ENCODE measurements around the gene UBE2I. TPM values are rescaled to one million over a fixed set of nuclear protein-coding genes. Genes with fewer than 3 reads are reported as not detected.

UBE2I gene
- total RNA-seq, 4 donors from 2014 or later = 28.9 to 80.4 (median 41.7) TPM

DNA sequence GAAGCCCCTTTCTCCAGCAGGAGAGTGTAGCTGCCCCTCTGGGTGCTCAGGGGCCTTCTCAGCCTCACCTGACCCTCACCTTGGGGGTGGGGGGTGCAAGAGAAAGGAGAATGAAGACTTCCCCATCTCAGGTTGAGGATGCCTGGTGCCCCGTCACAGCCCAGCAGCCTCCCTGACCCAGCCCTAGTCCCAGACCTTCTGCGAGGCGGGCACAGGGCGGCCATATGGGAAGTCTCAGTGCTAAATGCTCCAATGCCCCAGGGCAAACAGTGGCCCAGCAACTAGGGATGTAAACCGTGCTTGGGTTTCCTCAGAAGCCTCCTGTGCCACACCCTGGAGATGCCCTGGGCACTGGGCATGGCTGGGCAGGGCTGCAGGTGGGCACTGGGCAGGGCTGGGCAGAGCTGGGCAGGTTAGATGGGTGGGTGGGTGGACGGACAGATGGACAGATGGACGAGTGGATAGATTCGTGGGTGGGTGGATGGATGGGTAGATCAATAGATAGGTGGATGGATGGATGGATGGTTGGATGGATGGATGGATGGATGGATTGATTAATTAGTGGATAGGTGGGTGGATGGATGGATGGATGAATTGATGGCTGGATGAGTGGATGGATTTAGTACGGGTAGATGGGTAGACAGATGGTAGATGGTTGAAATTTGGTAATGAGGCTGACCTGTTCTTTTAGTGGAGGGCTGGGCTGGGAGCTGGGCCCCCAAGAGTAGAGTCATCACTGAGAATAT lies 36.8 kb upstream of the UBE2I start:
- no peak for ATAC-seq
- no peak for TF ChIP-seq CTCF (IDR thresholded peaks at IDR 0.05 in 4 of 5, conservative IDR thresholded peaks at IDR 0.05 in 1 of 5)
- no peak for TF ChIP-seq POLR2A (IDR thresholded peaks at IDR 0.05)
- no peaks in the 10 kb centered on the region for H3K9me3 ChIP-seq

DNA sequence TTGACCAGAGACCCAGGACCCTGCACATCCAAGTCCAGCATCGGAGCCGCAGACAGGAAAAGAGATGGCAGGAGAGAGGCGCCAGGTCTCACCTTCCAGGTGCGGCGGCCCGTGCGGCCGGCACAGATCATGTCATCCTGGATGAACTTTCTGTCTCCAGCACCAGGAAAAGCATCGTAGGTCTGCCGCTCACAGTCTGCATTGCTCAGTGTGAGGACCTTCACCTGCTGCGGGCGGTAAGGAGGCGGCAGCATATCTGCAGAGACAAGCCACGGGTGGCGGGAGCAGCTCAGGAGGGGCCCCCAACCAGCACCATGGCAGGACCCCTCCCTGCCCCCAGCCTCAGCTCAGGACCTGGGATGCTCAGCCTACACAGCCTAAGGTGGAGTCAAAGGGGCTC lies 35.6 kb upstream of the UBE2I start:
- Histone ChIP-seq H3K36me3 (no peaks in the 10 kb centered on the region), H3K27me3 (peaks cover 8 to 15% (median 13%) of the 10 kb centered on the region in 3 donors), H3K9me3 (no peaks in the 10 kb centered on the region), H3K4me3 (no peak overlapping the region), H3K4me1 (no peaks in the 10 kb centered on the region), H3K27ac (no peak overlapping the region)
- in situ Hi-C loops (cut with MboI; ENCODE audit: low sequenced_read_pairs in 4 of 4) (no loop called here), intact Hi-C loops (cut with DNase I; ENCODE audit: low total_unique reads) (no loop called here)
- ATAC-seq = no peak
- no peak for DNase-seq
- no peak for TF ChIP-seq POLR2A (IDR thresholded peaks at IDR 0.05)
- TF ChIP-seq CTCF (IDR thresholded peaks at IDR 0.05 in 4 of 5, conservative IDR thresholded peaks at IDR 0.05 in 1 of 5) = no peak

More for the DNA sequence above, 36.8 kb upstream of the UBE2I start:
- no peaks in the 10 kb centered on the region for H3K4me1 ChIP-seq
- intact Hi-C loops (cut with DNase I; ENCODE audit: low total_unique reads) = no loop called here
- in situ Hi-C loops (cut with MboI; ENCODE audit: low sequenced_read_pairs in 4 of 4) = no loop called here
- H3K27ac ChIP-seq = no peak overlapping the region
- H3K36me3 ChIP-seq = no peaks in the 10 kb centered on the region
- peaks cover 8 to 13% (median 11%) of the 10 kb centered on the region in 3 donors for H3K27me3 ChIP-seq
- no peak for DNase-seq
- no peak overlapping the region for H3K4me3 ChIP-seq

GRCh38 chr16:1274767-1275166 lies 34.7 kb upstream of the UBE2I start:
- Histone ChIP-seq H3K36me3 (no peaks in the 10 kb centered on the region), H3K9me3 (no peaks in the 10 kb centered on the region), H3K4me1 (no peaks in the 10 kb centered on the region), H3K27me3 (peaks cover 12 to 15% (median 13%) of the 10 kb centered on the region in 3 donors), H3K27ac (no peak overlapping the region), H3K4me3 (no peak overlapping the region)
- TF ChIP-seq POLR2A (IDR thresholded peaks at IDR 0.05) (no peak), CTCF (IDR thresholded peaks at IDR 0.05 in 4 of 5, conservative IDR thresholded peaks at IDR 0.05 in 1 of 5) (no peak)
- intact Hi-C loops (cut with DNase I; ENCODE audit: low total_unique reads) (no loop called here), in situ Hi-C loops (cut with MboI; ENCODE audit: low sequenced_read_pairs in 4 of 4) (no loop called here)
- no peak for ATAC-seq
- DNase-seq = no peak

DNA sequence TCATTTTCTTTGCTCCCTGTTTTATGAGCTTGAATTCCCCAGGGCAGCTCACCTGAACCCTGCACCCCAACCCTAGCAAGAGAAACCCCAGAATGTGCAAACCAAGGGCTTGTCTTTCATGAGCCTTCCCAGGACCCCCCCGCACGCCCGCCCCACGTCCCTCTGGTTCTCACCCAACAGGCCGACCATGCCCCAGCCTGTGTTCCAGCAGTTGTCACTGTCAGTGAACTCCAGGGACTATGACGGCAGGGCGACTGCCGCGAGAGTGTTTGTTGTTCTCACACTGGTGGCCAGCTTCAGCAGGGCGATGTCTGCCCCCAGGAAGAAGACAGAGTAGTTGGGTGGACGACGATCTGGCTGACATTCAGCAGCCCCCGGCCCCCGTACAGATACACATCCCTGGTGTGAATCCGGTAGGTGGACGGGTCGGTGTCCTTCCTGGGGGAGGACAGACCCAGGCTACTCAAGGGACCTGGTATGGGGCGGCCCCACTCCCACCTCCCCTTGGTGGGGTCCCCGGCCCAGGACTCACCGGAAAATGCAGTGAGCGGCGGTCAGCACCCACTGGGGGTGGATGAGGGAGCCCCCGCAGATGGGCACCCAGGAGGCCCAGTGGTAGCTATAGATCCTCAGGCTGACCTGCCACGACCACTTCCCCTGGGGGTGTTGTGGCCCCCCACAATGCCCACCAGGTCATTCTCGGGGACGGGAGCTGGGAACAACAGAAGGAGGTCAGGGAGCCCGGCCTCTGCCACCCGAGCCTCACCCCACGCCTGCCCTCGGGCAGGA lies 33.5 kb upstream of the UBE2I start:
- DNase-seq (no peak), ATAC-seq (no peak)
- no peaks in the 10 kb centered on the region for H3K9me3 ChIP-seq
- H3K27me3 ChIP-seq = peaks cover 13 to 15% (median 15%) of the 10 kb centered on the region in 3 donors
- H3K36me3 ChIP-seq = no peaks in the 10 kb centered on the region
- intact Hi-C loops (cut with DNase I; ENCODE audit: low total_unique reads) = no loop called here
- no peak overlapping the region for H3K27ac ChIP-seq
- no peak for TF ChIP-seq CTCF (IDR thresholded peaks at IDR 0.05 in 4 of 5, conservative IDR thresholded peaks at IDR 0.05 in 1 of 5)
- no peak for TF ChIP-seq POLR2A (IDR thresholded peaks at IDR 0.05)
- in situ Hi-C loops (cut with MboI; ENCODE audit: low sequenced_read_pairs in 4 of 4) = no loop called here
- H3K4me1 ChIP-seq = no peaks in the 10 kb centered on the region
- no peak overlapping the region for H3K4me3 ChIP-seq
